ENCODE data around the gene ANKRD31.

The ANKRD31 gene

DNA sequence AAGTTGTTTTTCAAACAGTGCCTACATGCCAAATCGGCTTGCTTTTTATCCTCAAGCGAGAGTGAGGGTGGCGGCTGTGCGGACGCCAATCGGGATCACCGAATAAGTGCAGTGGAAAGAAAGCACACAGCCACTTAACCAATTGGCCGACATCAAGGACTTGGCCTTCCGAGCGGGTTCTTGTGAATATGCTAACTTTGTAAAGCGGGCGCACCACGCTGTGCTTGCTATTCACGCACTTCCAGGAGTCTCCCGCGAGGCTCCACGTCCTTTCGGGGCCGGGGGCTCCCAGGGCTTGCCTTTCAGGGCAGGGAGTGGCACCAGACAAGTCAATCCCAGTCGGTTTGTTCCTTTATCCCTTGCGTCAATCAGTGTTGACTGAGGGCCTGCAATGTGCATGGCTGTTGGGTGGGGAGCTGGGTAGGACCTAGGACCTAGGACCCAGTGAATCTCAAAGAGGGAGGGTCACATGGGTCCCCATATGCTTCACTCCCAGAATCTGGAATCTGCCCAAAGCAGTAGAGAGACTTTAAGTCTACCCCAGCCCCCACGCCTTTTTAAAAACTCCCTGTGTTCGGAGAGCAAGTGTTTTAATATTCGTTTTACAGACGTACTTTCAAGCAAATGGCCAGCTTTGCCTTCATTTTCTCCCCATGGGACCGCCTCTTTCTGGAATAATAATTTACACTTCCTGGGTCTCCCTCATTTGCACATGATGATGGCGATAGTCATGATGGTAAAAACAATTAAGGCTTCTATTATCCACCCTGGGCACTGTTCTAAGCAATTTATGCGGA, 182.3 kb downstream of the ANKRD31 start:
- DNase-seq: peak; percentile 2

DNA sequence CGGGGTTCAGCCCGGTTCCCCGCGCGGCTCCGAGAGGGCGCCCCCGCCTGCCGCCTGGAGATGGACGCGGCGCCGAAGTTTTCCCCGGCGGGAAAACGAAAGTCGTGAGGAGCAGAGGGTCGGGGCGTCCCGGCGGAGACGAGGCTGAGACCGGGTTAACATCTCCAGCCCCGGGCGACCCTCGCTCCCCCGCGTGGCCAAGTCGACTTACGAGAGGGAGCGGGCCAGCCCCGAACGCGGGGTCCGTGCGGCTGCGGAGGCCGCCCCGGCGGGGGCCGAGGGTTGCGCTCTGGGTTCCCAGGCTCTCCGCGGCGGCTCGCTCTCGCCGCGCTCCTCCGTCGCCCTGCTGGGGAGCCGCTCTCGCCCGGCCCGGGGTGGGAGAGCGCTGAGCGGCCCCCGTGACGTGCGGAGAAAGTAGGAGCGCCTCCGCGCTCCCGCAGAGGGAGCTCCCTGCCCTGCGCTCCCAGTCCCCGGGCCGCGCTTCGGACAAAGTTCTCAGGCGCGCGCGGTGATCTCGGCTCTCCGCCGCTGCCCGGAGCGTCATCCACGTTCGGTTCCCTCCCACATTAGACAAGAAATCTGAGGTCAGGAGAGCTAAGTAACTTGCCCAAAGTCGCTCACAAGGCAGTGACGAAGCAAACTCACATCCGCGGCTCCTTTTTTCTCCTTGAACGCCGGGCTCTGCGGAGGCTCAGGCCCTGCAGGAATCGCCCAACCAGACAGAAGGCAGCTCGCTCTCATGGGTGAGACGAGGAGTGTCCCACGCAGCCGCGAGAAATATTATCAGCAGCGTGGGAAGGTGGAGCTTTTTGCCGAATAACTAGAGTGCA, 183.2 kb downstream of the ANKRD31 start:
- no peak for DNase-seq

DNA sequence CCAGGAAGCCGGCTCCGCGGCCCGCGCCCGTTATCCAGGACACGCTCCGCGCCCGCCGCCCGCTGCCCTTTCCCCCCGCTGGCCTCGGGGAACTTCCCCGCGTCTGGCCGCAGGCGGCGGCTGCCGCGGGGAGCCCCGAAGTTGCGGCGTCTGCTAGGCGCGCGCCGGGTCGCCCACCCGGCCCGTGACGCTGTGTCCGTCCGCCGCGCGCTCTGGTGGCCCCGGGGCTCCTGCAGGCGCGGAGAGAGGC, 183.7 kb downstream of the ANKRD31 start:
- no peak for DNase-seq

DNA sequence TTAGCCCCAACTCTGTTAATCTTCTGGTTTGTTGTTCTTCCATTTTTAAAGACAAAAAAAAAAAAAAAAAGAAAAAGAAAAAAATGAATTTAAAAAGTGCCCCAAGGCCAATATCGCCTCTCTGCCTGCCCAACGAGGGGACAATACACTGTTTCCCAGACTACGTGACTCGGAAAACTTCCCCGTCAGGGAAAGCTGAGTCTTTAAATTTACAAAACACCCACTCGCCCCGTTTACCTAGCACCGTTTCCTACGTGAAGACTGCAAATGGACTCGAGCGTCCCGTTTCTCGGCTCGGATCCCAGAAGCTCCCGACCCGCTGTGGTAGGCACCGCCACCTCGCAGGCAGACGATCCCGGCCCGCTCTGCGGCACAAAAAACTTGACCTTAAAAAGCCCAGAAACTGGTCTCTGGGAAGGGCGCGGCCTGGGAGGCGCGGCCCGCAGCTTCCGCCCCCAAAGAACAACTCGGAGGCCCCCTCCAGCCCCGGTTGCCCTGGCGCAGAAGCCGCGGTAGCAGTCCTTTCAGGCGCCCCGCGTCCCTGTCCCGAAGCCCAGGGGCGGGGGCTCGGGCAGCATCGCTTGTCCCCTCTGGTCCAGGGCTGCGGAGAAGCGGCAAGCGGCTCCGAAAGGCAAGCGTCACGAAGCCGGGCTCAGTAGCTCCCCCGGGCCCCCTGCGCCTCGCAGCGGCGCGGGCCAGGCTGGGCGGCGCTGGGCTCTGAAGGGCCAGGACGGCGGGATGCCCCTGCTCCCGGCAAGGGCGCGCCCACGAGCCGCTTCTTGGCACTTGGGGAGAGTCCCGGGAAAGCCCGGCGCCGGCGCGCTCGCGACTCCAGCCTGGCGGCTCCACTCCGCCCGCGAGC, 184.3 kb downstream of the ANKRD31 start, which contains the start of gene GCNT4:
Gene GCNT4, minus strand, starts transcription at position 367 of the 862 bp plus-strand sequence. CDS start 22,521 bp downstream, outside the sequence.
- no peak for DNase-seq

DNA sequence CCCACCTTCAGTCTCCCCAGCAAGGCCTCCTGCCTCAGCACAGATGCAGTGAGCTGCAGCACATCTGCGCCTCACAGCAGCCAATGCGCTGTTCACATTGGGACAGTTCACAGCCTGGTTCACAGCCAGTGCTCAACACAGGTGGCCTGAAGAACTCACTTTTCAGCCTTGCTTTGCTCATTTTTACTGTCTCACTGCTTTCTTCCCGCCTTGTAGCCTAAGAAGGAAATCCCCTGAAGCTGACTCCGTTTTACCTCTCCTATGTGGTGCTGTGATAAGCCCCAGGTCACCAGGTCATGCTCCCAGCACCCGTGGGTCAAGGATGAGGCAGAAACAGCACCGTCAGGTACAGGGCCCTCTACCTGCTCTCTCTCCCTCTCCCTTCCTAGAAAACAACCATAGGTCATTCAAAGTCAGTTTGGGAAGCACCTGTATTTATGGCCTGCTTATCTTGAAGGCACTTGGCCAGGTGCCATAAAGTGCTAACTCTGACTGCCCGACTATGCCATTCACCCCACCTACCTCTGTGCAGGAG, 185.4 kb downstream of the ANKRD31 start:
- no peak for DNase-seq

DNA sequence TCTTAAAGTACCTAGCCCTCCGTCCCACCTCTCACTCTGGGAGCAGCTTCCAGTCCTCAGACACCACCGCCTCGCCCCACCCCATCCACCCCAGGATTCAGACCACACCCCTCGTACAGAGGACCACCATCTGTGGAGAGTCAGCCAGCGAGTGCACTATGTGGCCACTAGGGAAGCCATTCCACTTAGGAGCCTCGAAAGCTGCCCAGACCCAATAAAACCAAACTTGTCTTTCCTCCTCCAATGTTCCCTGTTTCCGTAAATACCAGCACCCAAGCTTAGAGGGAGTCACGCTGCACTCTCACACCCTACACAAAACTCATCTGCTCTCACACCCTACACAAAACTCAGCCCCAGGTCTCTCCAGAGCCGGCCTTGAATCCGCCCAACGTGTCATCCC, 186.3 kb downstream of the ANKRD31 start:
- DNase-seq: no peak

DNA sequence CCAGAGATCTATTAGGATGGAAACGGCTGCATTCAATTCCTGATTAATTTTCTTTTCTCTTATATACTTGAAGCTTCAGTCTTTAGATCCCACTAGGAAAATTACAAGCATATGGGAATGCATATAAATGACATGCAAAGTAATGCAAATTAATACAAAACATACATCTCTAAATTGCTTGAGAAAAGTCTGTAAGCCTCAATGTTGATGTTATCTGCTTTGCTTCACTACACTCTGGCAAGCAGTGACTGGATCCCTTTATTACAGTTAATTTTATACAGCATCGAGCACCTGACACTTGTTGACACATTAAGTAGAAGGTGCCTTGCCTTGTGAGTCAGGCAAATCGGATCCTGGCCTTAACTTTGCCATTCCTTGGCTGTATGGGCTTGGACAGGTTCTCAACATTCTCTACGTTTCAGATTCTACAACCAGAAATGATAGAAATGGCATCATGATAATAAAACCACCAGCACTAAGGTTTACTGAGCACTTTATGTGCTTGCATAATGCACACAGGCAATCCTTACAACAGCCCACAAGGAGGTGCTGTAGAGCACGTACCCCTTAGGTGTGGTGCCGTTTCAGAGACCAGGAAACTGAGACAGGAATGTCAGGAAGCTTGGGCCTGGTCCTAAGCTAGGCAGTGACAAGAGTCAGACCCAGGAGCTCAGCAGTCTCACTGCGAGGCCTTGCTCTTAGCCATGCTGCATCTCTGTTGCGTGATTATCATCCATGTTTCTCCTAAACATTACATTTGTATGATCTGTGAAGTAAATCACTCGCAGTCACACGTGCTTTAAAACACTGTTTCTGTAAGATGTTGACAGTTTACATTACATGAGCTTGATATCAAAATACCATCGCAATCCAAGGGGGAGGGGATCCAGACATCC, 187.0 kb downstream of the ANKRD31 start:
- peak; percentile 85 for DNase-seq

DNA sequence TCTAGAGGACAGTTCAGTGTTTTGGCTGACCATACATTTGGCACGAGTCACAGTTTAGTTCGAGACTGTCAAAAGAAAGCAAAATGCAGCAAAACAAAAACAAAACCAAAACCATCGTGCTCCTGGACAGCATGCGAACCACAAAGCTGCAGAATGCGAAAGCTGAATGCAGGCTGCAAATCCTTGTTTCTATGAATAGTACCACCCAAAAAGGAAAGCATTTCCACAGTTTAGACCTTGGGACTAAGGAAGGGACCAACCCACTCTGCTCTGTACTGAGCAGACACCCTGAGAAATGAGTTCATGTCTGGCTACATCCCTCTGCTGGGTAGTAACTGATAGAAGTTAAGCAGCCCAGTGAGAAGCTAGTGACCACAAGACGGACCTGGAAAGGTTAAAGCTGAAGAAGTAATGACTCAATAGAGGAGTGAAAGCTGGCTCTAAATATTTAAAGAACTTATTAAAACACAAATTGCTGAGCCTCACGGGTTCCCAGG, 188.2 kb downstream of the ANKRD31 start:
- no peak for DNase-seq

DNA sequence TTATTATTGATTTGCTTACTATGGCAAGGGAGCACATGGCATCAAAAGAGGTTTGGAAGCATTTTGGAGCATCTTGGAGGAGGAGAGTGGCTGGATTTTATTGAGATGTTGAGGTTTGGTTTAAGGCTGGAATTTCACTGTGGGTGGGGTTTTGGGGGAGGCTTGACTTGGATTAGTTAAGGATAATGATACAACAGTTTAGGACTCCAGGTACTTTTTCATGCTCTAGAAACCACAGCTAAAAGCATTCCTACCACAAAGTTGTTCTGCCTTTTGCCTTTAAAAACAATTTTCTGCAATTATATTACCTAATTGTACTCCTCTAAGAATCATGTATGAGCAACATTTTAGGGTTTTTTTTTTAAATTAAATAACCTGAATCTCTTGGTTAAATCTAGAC, 189.3 kb downstream of the ANKRD31 start:
- no peak for DNase-seq

DNA sequence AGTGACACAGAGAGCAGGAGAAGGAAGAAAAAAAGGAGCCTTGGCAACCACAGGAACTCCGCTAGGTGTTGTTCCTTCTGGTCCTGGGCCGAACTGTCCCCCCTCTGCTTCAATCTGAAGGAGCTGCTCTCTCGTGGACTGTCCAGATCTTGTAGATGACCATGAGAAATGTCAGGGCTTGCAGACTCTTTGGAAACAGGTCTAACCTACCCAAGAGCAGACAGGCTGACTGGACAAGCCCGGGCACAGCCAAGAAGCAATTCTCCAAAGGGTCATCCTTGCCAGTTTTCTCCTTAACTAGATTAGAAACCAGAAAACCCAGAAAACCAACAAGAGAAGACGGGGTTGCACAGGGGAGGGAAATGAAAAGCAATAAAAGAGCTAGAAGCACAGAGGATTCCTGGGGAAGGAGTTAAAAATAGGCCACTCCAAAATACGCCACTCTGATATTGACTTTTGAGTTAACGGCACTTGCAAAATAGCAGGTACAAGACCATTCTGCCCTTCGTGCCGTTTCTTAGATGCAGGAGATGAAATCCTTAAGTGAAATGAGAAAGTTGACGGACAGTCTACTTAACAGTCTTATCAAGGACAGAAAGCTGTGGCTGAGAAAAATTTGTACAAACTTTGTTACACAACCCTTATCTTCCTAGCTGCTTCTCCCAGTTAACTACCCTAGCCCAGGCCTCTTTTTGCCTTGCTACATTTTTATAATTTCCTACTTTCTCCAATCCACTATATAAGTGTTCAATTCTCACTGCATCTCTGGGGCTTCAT, 190.1 kb downstream of the ANKRD31 start:
- no peak for DNase-seq

DNA sequence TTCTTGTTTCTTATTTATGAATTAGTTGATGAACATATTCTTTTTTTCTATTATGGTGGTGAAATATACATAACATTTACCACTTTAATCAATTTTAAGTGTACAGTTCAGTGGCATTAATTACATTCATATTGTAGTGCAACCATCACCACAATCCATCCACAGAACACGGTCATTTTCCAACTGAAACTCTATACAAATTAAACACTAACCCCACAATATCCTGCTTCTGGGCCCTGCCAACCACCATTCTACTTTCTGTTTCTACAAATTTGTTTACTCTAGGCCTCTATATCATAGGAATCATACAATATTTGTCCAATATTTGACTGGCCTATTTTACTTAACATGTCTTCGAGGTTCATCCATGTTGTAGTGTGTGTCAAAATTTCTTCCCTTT, 191.6 kb downstream of the ANKRD31 start:
- no peak for DNase-seq

DNA sequence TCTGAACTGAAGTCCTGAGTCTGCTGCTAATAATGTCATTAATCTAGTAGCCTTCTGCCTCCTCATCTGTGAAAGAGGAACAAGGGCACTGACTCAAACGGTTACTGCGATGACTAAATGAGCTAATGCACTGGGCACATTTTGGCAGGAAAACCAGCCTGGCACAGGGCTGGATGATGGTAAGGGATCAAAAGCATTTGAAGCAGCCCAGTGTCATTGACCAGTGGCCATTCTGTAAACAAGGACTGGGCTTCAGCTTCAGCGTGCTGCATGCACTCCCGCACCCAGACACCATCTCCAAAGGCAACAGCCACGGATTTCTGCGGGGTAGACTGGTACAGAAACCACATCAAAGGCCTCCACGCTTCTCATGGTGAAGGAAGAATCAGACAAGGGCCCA, 192.3 kb downstream of the ANKRD31 start:
- DNase-seq: no peak

DNA sequence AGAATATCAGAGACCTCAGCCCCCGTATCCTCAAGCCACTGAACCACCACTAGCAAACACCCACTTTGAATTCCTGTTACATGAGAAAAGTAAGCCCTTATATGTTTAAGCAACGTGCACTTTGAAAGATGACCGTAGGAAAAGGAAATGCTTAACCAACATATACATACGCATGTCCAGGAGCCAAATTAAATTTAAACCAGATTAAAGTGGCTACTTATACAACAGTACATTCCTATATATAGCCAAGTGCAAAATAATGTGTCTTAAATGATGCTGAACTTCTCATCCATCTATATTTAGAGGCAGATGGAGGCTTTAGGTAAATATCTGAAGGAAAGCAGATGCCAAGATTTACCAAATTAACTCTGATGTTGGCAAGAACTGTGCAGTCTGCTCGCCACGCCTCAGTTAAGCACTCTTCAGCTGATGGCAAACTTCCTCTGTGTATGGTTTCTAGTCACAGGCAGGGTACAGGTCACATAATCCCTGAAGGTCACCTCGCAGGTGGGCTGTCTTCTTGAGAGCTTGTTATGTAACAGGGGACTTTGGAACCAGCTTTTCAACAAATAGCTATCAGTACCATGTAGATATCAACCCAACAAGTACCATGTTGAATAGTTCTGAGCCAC, 192.9 kb downstream of the ANKRD31 start:
- no peak for DNase-seq

DNA sequence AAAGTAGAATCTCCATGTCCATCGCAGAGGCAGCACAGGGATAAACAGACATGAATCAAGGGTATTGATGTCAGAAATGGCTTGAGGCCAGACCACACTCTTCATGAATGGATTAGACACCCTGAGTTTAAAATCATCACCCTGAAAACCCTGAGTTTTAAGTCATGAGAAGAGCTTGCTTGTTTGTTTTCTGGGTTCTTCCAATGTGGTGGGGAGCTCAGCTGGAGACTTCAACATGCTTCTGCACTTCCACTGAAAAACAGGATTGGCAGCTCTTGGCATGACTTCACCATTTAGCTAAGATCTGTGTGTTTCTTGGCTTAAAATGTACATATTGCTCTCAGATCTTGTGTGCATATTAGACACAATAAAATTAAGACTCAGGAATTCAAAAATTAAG, 194.2 kb downstream of the ANKRD31 start:
- no peak for DNase-seq

DNA sequence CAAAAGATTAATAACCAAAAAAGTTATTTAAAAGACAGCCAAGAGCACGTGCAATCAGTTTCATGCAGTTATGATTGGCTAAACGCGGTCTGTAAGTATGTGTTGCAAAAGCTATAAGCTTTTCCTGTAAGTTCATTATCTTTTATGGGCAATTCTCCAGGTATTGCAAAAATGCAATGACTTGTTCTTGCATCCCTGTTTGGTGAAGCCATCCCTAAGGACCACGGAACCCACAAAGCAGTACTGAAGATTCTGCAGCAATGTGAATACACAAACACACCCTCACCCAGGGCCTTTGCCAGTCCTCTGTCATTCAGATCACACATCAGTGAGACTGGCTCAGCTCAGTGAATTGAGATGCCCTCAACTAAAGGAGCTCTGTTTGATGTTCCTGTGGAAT, 195.7 kb downstream of the ANKRD31 start:
- DNase-seq: no peak

DNA sequence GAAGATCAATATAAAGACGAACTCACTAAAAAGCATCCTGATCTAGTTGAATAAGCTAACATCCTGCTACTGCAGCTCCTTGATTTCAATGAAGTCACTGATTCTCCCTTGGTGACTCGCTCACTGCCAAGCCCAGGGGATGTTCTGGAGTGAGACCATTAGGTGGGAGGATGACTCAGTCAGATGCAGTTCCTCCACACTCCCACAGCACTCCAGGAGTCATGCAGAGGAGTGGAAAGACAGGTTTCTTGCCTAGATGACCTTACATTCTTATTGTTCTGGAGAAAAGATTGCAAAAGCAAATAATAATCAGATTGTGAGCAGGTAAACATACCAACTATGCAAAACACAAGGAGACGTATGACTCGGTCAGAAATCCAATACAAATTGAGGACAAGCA, 199.6 kb downstream of the ANKRD31 start:
- DNase-seq: no peak

DNA sequence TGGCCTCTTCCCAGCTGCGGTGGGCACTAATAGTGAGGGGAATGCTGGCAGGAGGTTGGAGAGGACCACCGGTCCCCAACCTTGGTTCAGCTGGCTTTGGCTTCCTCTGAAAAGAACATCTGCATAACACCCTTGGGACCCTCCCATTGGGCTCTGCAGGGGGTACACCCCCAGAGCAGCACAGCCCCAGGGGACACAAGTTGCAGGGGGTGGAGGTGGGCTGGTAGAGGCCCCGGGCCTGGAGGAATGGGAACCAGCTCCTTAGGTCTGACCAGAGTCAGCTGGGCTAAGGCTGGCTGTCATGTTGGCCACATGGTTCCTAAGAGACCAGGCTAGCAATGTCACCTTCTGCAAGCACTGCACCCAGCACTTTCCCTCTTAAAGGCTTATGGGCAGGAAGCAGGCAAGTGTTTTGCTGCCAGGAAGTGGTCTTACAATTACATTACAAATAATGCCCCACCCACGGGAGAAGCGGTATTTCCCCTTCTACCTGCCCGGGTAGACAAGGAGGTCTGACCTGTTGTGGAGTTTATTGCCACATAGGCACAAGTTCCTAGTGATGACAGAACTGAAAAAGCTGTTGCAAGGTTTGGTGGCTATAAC, 202.4 kb downstream of the ANKRD31 start:
- no peak for DNase-seq

DNA sequence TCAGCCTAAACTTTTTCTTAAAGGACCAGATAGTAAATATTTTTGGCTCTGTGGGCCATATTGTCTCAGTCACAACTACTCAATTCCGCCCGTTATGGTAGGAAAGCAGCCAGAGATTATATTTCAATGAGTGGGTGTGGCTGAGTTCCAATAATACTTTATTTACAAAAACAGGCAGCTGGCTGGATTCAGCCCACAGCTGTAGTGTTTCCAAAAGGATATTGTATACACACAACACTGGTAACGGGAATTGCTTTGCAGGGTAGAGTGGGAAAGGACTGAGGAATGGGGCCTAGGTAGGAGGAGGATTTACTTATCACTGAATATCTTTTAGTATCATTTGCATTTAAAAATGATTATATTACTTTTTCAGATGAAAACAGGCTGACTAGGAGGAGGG, 205.3 kb downstream of the ANKRD31 start:
- DNase-seq: no peak

DNA sequence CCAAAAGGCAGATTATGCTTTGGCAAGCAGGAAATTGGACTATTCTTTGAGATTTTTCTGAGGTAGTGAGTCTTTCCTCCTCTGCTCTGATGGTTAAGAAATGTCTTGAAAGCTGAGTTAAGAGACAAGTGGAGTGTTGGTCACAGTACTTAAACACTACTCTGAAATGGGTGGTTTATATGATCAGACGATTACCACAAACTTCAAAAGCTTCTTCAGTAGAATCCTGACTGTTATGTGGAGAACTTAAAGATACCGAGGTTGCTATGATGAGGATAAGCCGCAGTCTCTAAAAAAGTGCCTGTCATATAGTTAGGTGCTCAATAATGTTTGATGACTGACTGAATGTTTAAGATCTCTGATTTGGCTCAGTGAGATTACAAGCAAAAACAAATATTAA, 208.6 kb downstream of the ANKRD31 start:
- DNase-seq: no peak
